H1 (cell line): ENCODE results near the gene SHH. TPM values are rescaled to one million over a fixed set of nuclear protein-coding genes. Genes with fewer than 3 reads are reported as not detected.

Experiments used
- CTCF ChIA-PET: fragments of 300-600 bp; sonication (Branson Sonifier 250); formaldehyde crosslinking; loops from one replicate; lab custom pipeline; 2021; ENCODE audit not compliant: partially characterized antibody; lab: Charles Lee
- POLR2A ChIA-PET: fragments of 300-600 bp; sonication (Branson Sonifier 250); formaldehyde crosslinking; loops from one replicate; lab custom pipeline; 2021; ENCODE audit warnings: inconsistent platforms; ENCODE audit not compliant: partially characterized antibody; lab: Charles Lee
- DNase-seq, 2 experiments: peaks; one replicate each; pipeline versions ENCODE4 v3.0.0 to v3.0.0-alpha.2; 2010 to 2022; ENCODE audit warnings: low spot score in 2 of 2, low read depth in 1 of 2, mixed read lengths in 1 of 2
- FAIRE-seq: peaks from 2 replicates; lab custom pipeline; 2011; peaks lifted over from hg19 to GRCh38; lab: Jason Lieb, UNC
- H2AFZ ChIP-seq: 2 replicates; pipeline ENCODE4 v1.8.1; 2012; ENCODE audit warnings: low read length, inconsistent platforms
- H2AK5ac ChIP-seq: 2 replicates; pipeline ENCODE4 v1.6.1; 2013; ENCODE audit warnings: low read depth, low read length
- H2BK120ac ChIP-seq: replicated peaks from 2 replicates; pipeline ENCODE3; 2013; ENCODE audit warnings: low read depth, low read length, inconsistent platforms
- H2BK12ac ChIP-seq: 2 replicates; pipeline ENCODE4 v1.6.1; 2013; ENCODE audit warnings: low read depth, low read length
- H2BK15ac ChIP-seq: 2 replicates; pipeline ENCODE4 v1.6.1; 2013; ENCODE audit warnings: low read length
- H2BK20ac ChIP-seq: 2 replicates; pipeline ENCODE4 v1.6.1; 2013; ENCODE audit warnings: low read length
- H2BK5ac ChIP-seq: 2 replicates; pipeline ENCODE4 v1.6.1; 2013; ENCODE audit warnings: low read depth, low read length
- H3K14ac ChIP-seq: 2 replicates; pipeline ENCODE4 v1.6.1; 2013; ENCODE audit warnings: inconsistent platforms; ENCODE audit not compliant: insufficient read length
- H3K18ac ChIP-seq: 2 replicates; pipeline ENCODE4 v1.6.1; 2013; ENCODE audit warnings: low read length; ENCODE audit errors: extremely low read depth
- H3K23ac ChIP-seq: 2 replicates; pipeline ENCODE4 v1.6.1; 2013; ENCODE audit warnings: inconsistent platforms; ENCODE audit not compliant: insufficient read length
- H3K23me2 ChIP-seq: 2 replicates; pipeline ENCODE4 v1.6.1; 2013; ENCODE audit warnings: low read depth, low read length
- H3K27ac ChIP-seq: 2 replicates; pipeline ENCODE4 v1.6.1; 2011; ENCODE audit warnings: low read depth, low read length, inconsistent platforms
- H3K27me3 ChIP-seq, 4 experiments: replicated peaks in 1 of 4; 1 replicate in 1 of 4; 2 replicates in 3 of 4; pipeline versions ENCODE4 v1.6.1 to v1.8.1; 2011 to 2013; ENCODE audit warnings: low read length in 3 of 4, mild to moderate bottlenecking in 3 of 4, inconsistent platforms in 2 of 4, mixed read lengths in 2 of 4, moderate library complexity in 1 of 4; ENCODE audit not compliant: control insufficient read depth in 3 of 4, insufficient read depth in 3 of 4; ENCODE audit errors: extremely low read depth in 1 of 4
- H3K36me3 ChIP-seq, 4 experiments: 2 replicates each; pipeline versions ENCODE4 v1.6.1 to v1.8.1; 2011 to 2013; ENCODE audit warnings: mild to moderate bottlenecking in 4 of 4, low read length in 3 of 4, moderate library complexity in 2 of 4, control low read depth in 1 of 4, inconsistent platforms in 1 of 4; ENCODE audit not compliant: insufficient read depth in 4 of 4, control insufficient read depth in 2 of 4
- H3K4ac ChIP-seq: replicated peaks from 2 replicates; pipeline ENCODE3; 2013; ENCODE audit warnings: low read length, low read depth, mixed read lengths, inconsistent platforms; ENCODE audit not compliant: insufficient read length
- H3K4me1 ChIP-seq, 4 experiments: replicated peaks in 1 of 4; 1 replicate in 1 of 4; 2 replicates in 3 of 4; pipeline versions ENCODE4 v1.6.1 to v1.8.1; 2011 to 2013; ENCODE audit warnings: low read length in 3 of 4, inconsistent platforms in 2 of 4, mixed read lengths in 1 of 4; ENCODE audit not compliant: insufficient read depth in 4 of 4, control insufficient read depth in 3 of 4
- H3K4me2 ChIP-seq, 2 experiments: 2 replicates each; pipeline versions ENCODE4 v1.6.1 to v1.8.1; 2011 to 2013; ENCODE audit warnings: low read depth in 2 of 2, low read length in 2 of 2, control low read depth in 1 of 2, inconsistent platforms in 1 of 2, mild to moderate bottlenecking in 1 of 2; ENCODE audit not compliant: insufficient read depth in 1 of 2
- H3K4me3 ChIP-seq, 4 experiments: fragments of 200-600, 300-600 bp in 1 of 4; sonication (generic), shearing (Covaris generic), sonication (Bioruptor Twin) in 1 of 4; 2 replicates each; pipeline versions ENCODE4 v1.5.1 to v1.8.1; 2011 to 2016; ENCODE audit warnings: low read length in 4 of 4, low read depth in 3 of 4, control low read depth in 2 of 4, inconsistent platforms in 2 of 4, mild to moderate bottlenecking in 2 of 4, mixed read lengths in 1 of 4, moderate library complexity in 1 of 4; ENCODE audit not compliant: insufficient read depth in 2 of 4; ENCODE audit errors: extremely low read depth in 1 of 4
- H3K56ac ChIP-seq: replicated peaks from 2 replicates; pipeline ENCODE3; 2013; ENCODE audit warnings: low read depth, mild to moderate bottlenecking, mixed read lengths, low read length, inconsistent platforms; ENCODE audit not compliant: insufficient read length
- H3K79me1 ChIP-seq: 2 replicates; pipeline ENCODE4 v1.6.1; 2013; ENCODE audit warnings: low read depth, low read length, control low read depth
- H3K79me2 ChIP-seq, 2 experiments: 2 replicates each; pipeline versions ENCODE4 v1.6.1 to v1.8.1; 2012 to 2013; ENCODE audit warnings: low read length in 2 of 2, mild to moderate bottlenecking in 2 of 2, inconsistent platforms in 1 of 2; ENCODE audit not compliant: insufficient read depth in 2 of 2, control insufficient read depth in 1 of 2
- H3K9ac ChIP-seq, 4 experiments: replicated peaks in 1 of 4; 1 replicate in 1 of 4; 2 replicates in 3 of 4; pipeline versions ENCODE4 v1.6.1 to v1.8.1; 2011 to 2013; ENCODE audit warnings: low read depth in 3 of 4, low read length in 3 of 4, control low read depth in 2 of 4, mild to moderate bottlenecking in 2 of 4, moderate library complexity in 2 of 4, inconsistent platforms in 1 of 4; ENCODE audit errors: extremely low read depth in 1 of 4
- H3K9me3 ChIP-seq, 2 experiments: 2 replicates each; pipeline versions ENCODE4 v1.6.1 to v1.8.1; 2012 to 2013; ENCODE audit warnings: mild to moderate bottlenecking in 2 of 2, moderate library complexity in 2 of 2, control low read depth in 1 of 2, inconsistent platforms in 1 of 2, low read depth in 1 of 2, low read length in 1 of 2, mixed read lengths in 1 of 2; ENCODE audit not compliant: insufficient read depth in 2 of 2
- H4K20me1 ChIP-seq, 2 experiments: replicated peaks in 1 of 2; 2 replicates each; pipeline versions ENCODE3 to v1.8.1; 2011 to 2013; ENCODE audit warnings: inconsistent platforms in 2 of 2, low read length in 2 of 2, mild to moderate bottlenecking in 1 of 2; ENCODE audit not compliant: insufficient read depth in 2 of 2, control insufficient read depth in 1 of 2
- H4K5ac ChIP-seq: 2 replicates; pipeline ENCODE4 v1.6.1; 2013; ENCODE audit warnings: low read length, low read depth, mixed read lengths, inconsistent platforms; ENCODE audit not compliant: insufficient read length
- H4K8ac ChIP-seq: 2 replicates; pipeline ENCODE4 v1.8.0; 2013; ENCODE audit warnings: mild to moderate bottlenecking, moderate library complexity, low read length, inconsistent platforms; ENCODE audit not compliant: insufficient read depth; ENCODE audit errors: extremely low read depth
- H4K91ac ChIP-seq: replicated peaks from 2 replicates; pipeline ENCODE3; 2013; ENCODE audit warnings: low read length, mixed read lengths, inconsistent platforms; ENCODE audit not compliant: insufficient read length
- CHD1 ChIP-seq: IDR thresholded peaks from 2 replicates; pipeline ENCODE4 v1.6.1; 2012; ENCODE audit warnings: low read depth, low read length, improper control_type of control experiment
- CHD2 ChIP-seq: IDR thresholded peaks from 2 replicates; pipeline ENCODE4 v1.6.1; 2012; ENCODE audit warnings: low read length, improper control_type of control experiment
- CTBP2 ChIP-seq: IDR thresholded peaks from 2 replicates; pipeline ENCODE4 v1.7.0; 2011; ENCODE audit warnings: borderline replicate concordance, mild to moderate bottlenecking, moderate library complexity, mixed read lengths, low read length; ENCODE audit not compliant: insufficient read depth, insufficient read length
- EGR1 ChIP-seq: IDR thresholded peaks from 2 replicates; pipeline ENCODE4 v1.6.1; 2011; ENCODE audit warnings: low read depth, low read length, borderline replicate concordance
- GTF2F1 ChIP-seq: IDR thresholded peaks from 2 replicates; pipeline ENCODE4 v1.6.1; 2012; ENCODE audit warnings: low read depth, low read length, improper control_type of control experiment, borderline replicate concordance
- HDAC6 ChIP-seq: IDR thresholded peaks from one replicate; pipeline ENCODE4 v1.7.1; 2012; ENCODE audit warnings: low read depth, mild to moderate bottlenecking, inconsistent platforms, low read length, moderate library complexity
- JUN ChIP-seq: IDR thresholded peaks from 2 replicates; pipeline ENCODE4 v1.6.1; 2011; ENCODE audit warnings: low read depth, mild to moderate bottlenecking, improper control_type of control experiment, low read length
- NANOG ChIP-seq: IDR thresholded peaks from 2 replicates; pipeline ENCODE4 v1.6.1; 2011; ENCODE audit warnings: low read length, low read depth, mild to moderate bottlenecking, inconsistent platforms; ENCODE audit not compliant: insufficient read depth, poor library complexity, severe bottlenecking
- POLR2AphosphoS5 ChIP-seq: IDR thresholded peaks from 2 replicates; pipeline ENCODE4 v1.6.1; 2011; ENCODE audit warnings: low read depth, low read length
- SAP30 ChIP-seq: fragments of 300-600 bp; sonication (generic); IDR thresholded peaks from 2 replicates; pipeline ENCODE4 v1.7.1; 2012; ENCODE audit warnings: low read length, moderate library complexity, mild to moderate bottlenecking, inconsistent platforms; ENCODE audit not compliant: insufficient read depth, insufficient replicate concordance
- SUZ12 ChIP-seq: fragments of 200-600 bp; sonication (generic); IDR thresholded peaks from 2 replicates; pipeline ENCODE4 v1.6.1; 2012; ENCODE audit warnings: mild to moderate bottlenecking, inconsistent platforms, low read length, moderate library complexity, mixed read lengths
- TBP ChIP-seq: IDR thresholded peaks from 2 replicates; pipeline ENCODE4 v1.6.1; 2011; ENCODE audit warnings: low read depth, low read length, improper control_type of control experiment
- TCF12 ChIP-seq: IDR thresholded peaks from 2 replicates; pipeline ENCODE4 v1.6.1; 2011; ENCODE audit warnings: low read depth, mild to moderate bottlenecking, low read length
- WGBS, 2 experiments: shearing (Covaris generic) in 1 of 2; methylation state at CpG; one replicate each; pipeline versions ENCODE4 v1.1.6 to v1.1.7; 2013 to 2015; ENCODE audit warnings: low lambda C conversion rate in 2 of 2, mixed read lengths in 2 of 2, inconsistent platforms in 1 of 2, low coverage in 1 of 2, missing lambda C conversion rate in 1 of 2; ENCODE audit not compliant: insufficient replicate concordance in 2 of 2, insufficient coverage in 1 of 2, insufficient read length in 1 of 2; ENCODE audit errors: extremely low coverage in 1 of 2, missing lambda C conversion rate in 1 of 2; 5-methylcytosine and 5-hydroxymethylcytosine counted together
- polyA plus RNA-seq, 7 experiments: library from polyadenylated mRNA; depleted of rRNA in 3 of 7; stranded (reverse) in 5 of 7; unstranded in 2 of 7; fragments of >200 nt in 5 of 7; fragments of 200-250 nt in 2 of 7; gene quantifications; 1 replicate in 5 of 7; 2 replicates in 1 of 7; 4 replicates in 1 of 7; pipeline versions ENCODE4 v1.2.1 to v1.2.3, GENCODE V29; 2011 to 2013; ENCODE audit warnings: missing spikeins in 2 of 7, mixed read lengths in 2 of 7
- total RNA-seq: library from RNA; stranded (reverse); fragmentation: NEBNext Ultra II Directional; extraction: Animal tissue kit (Norgen Biotek cat#: 25700); gene quantifications from 2 replicates; pipeline ENCODE4 v1.2.1, GENCODE V29; 2021
- TF ChIP-seq, protein P1 (sequence below): IDR thresholded peaks from 2 replicates; pipeline ENCODE4 v1.6.1; 2011; ENCODE audit warnings: low read depth, mild to moderate bottlenecking, low read length; ENCODE audit not compliant: insufficient read depth

SHH gene
- total and polyA plus RNA-seq, 2 of the 8 experiments (the other 6 are each of a cell fraction or from before 2014, with no cell fraction given), result not detected

DNA sequence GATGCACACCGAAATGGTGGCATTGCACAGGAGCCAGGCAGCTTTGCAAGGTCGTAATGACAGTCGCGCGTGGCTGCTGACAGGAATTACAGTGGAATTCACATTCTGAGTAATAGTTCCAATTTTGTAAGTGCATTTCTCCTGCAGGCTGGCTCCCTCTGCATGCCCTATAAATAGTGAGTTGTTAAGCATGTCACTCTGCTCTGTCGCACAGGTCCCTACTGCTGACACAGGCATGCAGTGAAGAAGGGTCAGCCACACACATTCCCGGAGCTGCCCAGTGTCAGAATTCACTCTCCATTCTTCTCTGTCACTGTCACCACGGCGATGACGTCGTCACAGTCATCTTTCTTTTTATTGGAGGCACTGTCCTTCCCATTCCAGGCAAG lies 49.2 kb upstream of the SHH start:
- Histone ChIP-seq H3K4me3 (no peak overlapping the region), H3K14ac (no peak overlapping the region), H4K5ac (no peak overlapping the region), H3K18ac (no peak overlapping the region), H3K23me2 (0 out of 2 replicates have a peak, but pooled peaks cover 2% of the 10 kb centered on the region), H3K27ac (no peak overlapping the region), H2BK5ac (no peak overlapping the region), H3K56ac (no peak overlapping the region), H3K79me1 (no peaks in the 10 kb centered on the region), H3K9me3 (no peaks in the 10 kb centered on the region), H4K91ac (no peak overlapping the region), H2BK15ac (no peak overlapping the region), H2BK120ac (no peak overlapping the region), H4K8ac (no peak overlapping the region), H2BK12ac (no peak overlapping the region), H3K23ac (no peak overlapping the region), H3K4me1 (peaks cover 0 to 4% (median 0%) of the 10 kb centered on the region in 4 experiments; a peak in 1 of 7 replicates), H3K9ac (no peak overlapping the region; a peak in 1 of 7 replicates), H3K36me3 (no peaks in the 10 kb centered on the region; a peak in 1 of 8 replicates), H3K4ac (no peak overlapping the region), H3K27me3 (no peaks in the 10 kb centered on the region), H3K79me2 (no peaks in the 10 kb centered on the region), H2AFZ (no peak overlapping the region), H2AK5ac (no peak overlapping the region), H4K20me1 (peaks cover 0 to 3% of the 10 kb centered on the region in 2 experiments), H2BK20ac (no peak overlapping the region), H3K4me2 (no peak overlapping the region)
- POLR2A ChIA-PET, result no interaction called here
- CTCF ChIA-PET, result interaction anchor here (1.6 kb wide), 1 partner anchor 10 kb away, joined by 4 read pairs; no protein-coding TSS in a partner anchor
- DNase-seq (peak in 1 of 2 experiments; percentile 35), FAIRE-seq (no peak)
- WGBS, 2 experiments, result 89% methylated on average over 11 of the region's 11 CpGs; no CpG with 5 or more reads in 1 of the 2 experiments
- TF ChIP-seq SAP30 (no peak), SUZ12 (no peak), TCF12 (no peak), CHD1 (no peak), TBP (no peak), CTBP2 (no peak), GTF2F1 (no peak), JUN (no peak), EGR1 (no peak), NANOG (no peak), CHD2 (no peak), HDAC6 (no peak), POLR2AphosphoS5 (no peak)
- TF ChIP-seq, protein P1, sequence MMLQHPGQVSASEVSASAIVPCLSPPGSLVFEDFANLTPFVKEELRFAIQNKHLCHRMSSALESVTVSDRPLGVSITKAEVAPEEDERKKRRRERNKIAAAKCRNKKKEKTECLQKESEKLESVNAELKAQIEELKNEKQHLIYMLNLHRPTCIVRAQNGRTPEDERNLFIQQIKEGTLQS, result no peak
